MG63 (cell line): ENCODE measurements around the gene DENND1C. TPM values are rescaled to one million over a fixed set of nuclear protein-coding genes. Genes with fewer than 3 reads are reported as not detected.

Source experiments
- DNase-seq: peaks from one replicate; pipeline ENCODE4 v3.0.0-alpha.2; 2020
- H3K27me3 ChIP-seq: fragments of 250-450 bp; sonication (Bioruptor Pico); 2 replicates; pipeline ENCODE4 v1.5.1; 2020; ENCODE audit warnings: mild to moderate bottlenecking, moderate library complexity
- H3K36me3 ChIP-seq: fragments of 250-450 bp; sonication (Bioruptor Pico); 2 replicates; pipeline ENCODE4 v1.5.1; 2020; ENCODE audit warnings: mild to moderate bottlenecking, moderate library complexity
- H3K4me3 ChIP-seq: fragments of 250-450 bp; sonication (Bioruptor Pico); 2 replicates; pipeline ENCODE4 v1.5.1; 2020; ENCODE audit warnings: mild to moderate bottlenecking, moderate library complexity
- H3K9me3 ChIP-seq: fragments of 250-450 bp; sonication (Bioruptor Pico); 2 replicates; pipeline ENCODE4 v1.5.1; 2020; ENCODE audit warnings: mild to moderate bottlenecking, moderate library complexity
- total RNA-seq: library from RNA; depleted of rRNA; stranded (reverse); fragments of >200 nt; shearing (Covaris generic); gene quantifications from 2 replicates; pipeline ENCODE4 v1.2.3, GENCODE V29; 2014; ENCODE audit warnings: low replicate concordance; rRNA removed

The DENND1C gene
- total RNA-seq, 1 experiment from 2014 or later: not detected

GRCh38 chr19:6423499-6424194, 57.9 kb downstream of the DENND1C start:
- H3K36me3 ChIP-seq: peaks cover 21% of the 10 kb centered on the region
- peak; percentile 37 for DNase-seq

GRCh38 chr19:6421075-6422014, 60.2 kb downstream of the DENND1C start:
- Histone ChIP-seq H3K27me3 (no peaks in the 10 kb centered on the region), H3K9me3 (0 out of 2 replicates have a peak, but pooled peaks cover 3% of the 10 kb centered on the region), H3K36me3 (peaks cover 37% of the 10 kb centered on the region), H3K4me3 (no peak overlapping the region)
- no peak for DNase-seq

More at GRCh38 chr19:6423499-6424194, 57.9 kb downstream of the DENND1C start:
- Histone ChIP-seq H3K4me3 (peak overlapping the region; percentile 68), H3K9me3 (0 out of 2 replicates have a peak, but pooled peaks cover 3% of the 10 kb centered on the region), H3K27me3 (no peaks in the 10 kb centered on the region)

GRCh38 chr19:6418562-6418932, 63.0 kb downstream of the DENND1C start:
- Histone ChIP-seq H3K4me3 (no peak overlapping the region), H3K9me3 (no peaks in the 10 kb centered on the region), H3K27me3 (no peaks in the 10 kb centered on the region), H3K36me3 (peaks cover 42% of the 10 kb centered on the region)
- no peak for DNase-seq

GRCh38 chr19:6417713-6418561, 63.6 kb downstream of the DENND1C start:
- Histone ChIP-seq H3K9me3 (no peaks in the 10 kb centered on the region), H3K27me3 (no peaks in the 10 kb centered on the region), H3K36me3 (peaks cover 42% of the 10 kb centered on the region), H3K4me3 (no peak overlapping the region)
- DNase-seq: no peak

Other genes with a start within 250 kb of the DENND1C start
- 3.0 and 6.5 TPM in 2 replicates for gene MLLT1, start 201.8 kb downstream of the DENND1C start, total RNA-seq
- gene ACER1, start 148.2 kb downstream of the DENND1C start, total RNA-seq: not detected in 2 replicates
- gene CLPP, start 120.3 kb downstream of the DENND1C start, total RNA-seq: 72.6 and 193 TPM in 2 replicates
- gene ALKBH7, start 109.0 kb downstream of the DENND1C start, total RNA-seq: 48.4 TPM in 2 replicates
- gene PSPN, start 105.9 kb downstream of the DENND1C start, total RNA-seq: 0.35 and 0.49 TPM in 2 replicates
- gene GTF2F1, start 88.6 kb downstream of the DENND1C start, total RNA-seq: 49.5 and 82.8 TPM in 2 replicates
- 65.4 and 82.7 TPM in 2 replicates for gene KHSRP, start 57.0 kb downstream of the DENND1C start, total RNA-seq
- gene SLC25A41, start 48.0 kb downstream of the DENND1C start, total RNA-seq: not detected in 2 replicates
- 8.5 and 10.9 TPM in 2 replicates for gene SLC25A23, start 22.0 kb downstream of the DENND1C start, total RNA-seq
- not detected in 2 replicates for gene CRB3, start 17.5 kb downstream of the DENND1C start, total RNA-seq
- 0.03 TPM in 1 of 2 replicates, not detected in the other for gene TUBB4A, start 20.5 kb upstream of the DENND1C start, total RNA-seq
- gene TNFSF9, start 49.2 kb upstream of the DENND1C start, total RNA-seq: 4.5 and 10.5 TPM in 2 replicates
- gene CD70, start 109.4 kb upstream of the DENND1C start, total RNA-seq: 17.2 and 32.7 TPM in 2 replicates
- not detected in 2 replicates for gene TNFSF14, start 188.4 kb upstream of the DENND1C start, total RNA-seq
- 2.2 and 7.5 TPM in 2 replicates for gene C3, start 238.9 kb upstream of the DENND1C start, total RNA-seq